ENCODE measurements around the gene RAPGEF1.

DNA sequence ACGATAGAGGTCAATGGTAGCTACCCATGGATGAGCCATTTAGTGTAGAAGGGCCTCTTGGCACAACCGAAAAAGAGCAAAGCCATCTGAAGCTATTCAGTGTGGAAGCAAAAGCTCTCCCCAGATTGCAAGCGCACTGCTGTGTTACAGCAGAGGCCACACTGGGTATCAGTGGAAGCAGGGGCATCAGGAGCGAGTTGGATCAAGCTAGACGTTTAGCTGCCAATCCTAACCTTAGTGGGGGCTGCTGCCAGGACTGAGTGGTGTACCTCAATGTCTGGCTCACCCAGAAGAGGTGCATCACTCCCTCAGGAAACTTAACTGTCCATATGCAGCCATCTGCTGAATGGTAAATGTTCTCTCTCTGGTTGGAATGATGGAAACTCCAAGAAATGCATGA lies 44.5 kb downstream of the RAPGEF1 start:
- TF ChIP-seq POLR2A (IDR thresholded peaks at IDR 0.05), result no peak
- TF ChIP-seq, protein P1, sequence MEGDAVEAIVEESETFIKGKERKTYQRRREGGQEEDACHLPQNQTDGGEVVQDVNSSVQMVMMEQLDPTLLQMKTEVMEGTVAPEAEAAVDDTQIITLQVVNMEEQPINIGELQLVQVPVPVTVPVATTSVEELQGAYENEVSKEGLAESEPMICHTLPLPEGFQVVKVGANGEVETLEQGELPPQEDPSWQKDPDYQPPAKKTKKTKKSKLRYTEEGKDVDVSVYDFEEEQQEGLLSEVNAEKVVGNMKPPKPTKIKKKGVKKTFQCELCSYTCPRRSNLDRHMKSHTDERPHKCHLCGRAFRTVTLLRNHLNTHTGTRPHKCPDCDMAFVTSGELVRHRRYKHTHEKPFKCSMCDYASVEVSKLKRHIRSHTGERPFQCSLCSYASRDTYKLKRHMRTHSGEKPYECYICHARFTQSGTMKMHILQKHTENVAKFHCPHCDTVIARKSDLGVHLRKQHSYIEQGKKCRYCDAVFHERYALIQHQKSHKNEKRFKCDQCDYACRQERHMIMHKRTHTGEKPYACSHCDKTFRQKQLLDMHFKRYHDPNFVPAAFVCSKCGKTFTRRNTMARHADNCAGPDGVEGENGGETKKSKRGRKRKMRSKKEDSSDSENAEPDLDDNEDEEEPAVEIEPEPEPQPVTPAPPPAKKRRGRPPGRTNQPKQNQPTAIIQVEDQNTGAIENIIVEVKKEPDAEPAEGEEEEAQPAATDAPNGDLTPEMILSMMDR (IDR thresholded peaks at IDR 0.05), result no peak
